Keratinocyte (primary cell): Measurements from ENCODE around the gene TTLL5. TPM values are rescaled to one million over a fixed set of nuclear protein-coding genes. Genes with fewer than 3 reads are reported as not detected.

Experiments
- DNase-seq: peaks from one replicate; pipeline ENCODE4 v3.0.0-alpha.2; 2011; ENCODE audit warnings: low read depth, missing footprints, low spot score
- FAIRE-seq: peaks from 2 replicates; lab custom pipeline; 2011; peaks lifted over from hg19 to GRCh38; lab: Jason Lieb, UNC
- H2AFZ ChIP-seq: 2 replicates; pipeline ENCODE4 v1.6.0; 2012; ENCODE audit warnings: low read length, control low read depth, inconsistent platforms; ENCODE audit not compliant: control insufficient read depth
- H3K27ac ChIP-seq: 2 replicates; pipeline ENCODE4 v1.5.1; 2011; ENCODE audit warnings: low read length; ENCODE audit not compliant: control insufficient read depth, insufficient read depth
- H3K27me3 ChIP-seq: 3 replicates; pipeline ENCODE4 v1.6.0; 2011; ENCODE audit warnings: low read length; ENCODE audit not compliant: control insufficient read depth, insufficient read depth; ENCODE audit errors: extremely low read depth
- H3K36me3 ChIP-seq, 2 experiments: 2 replicates in 1 of 2; 3 replicates in 1 of 2; pipeline ENCODE4 v1.5.1; 2011; ENCODE audit warnings: low read length in 2 of 2, mild to moderate bottlenecking in 1 of 2; ENCODE audit not compliant: control insufficient read depth in 2 of 2, insufficient read depth in 2 of 2; ENCODE audit errors: extremely low read depth in 1 of 2
- H3K4me1 ChIP-seq: 3 replicates; pipeline ENCODE4 v1.5.1; 2011; ENCODE audit warnings: low read length; ENCODE audit not compliant: control insufficient read depth, insufficient read depth; ENCODE audit errors: extremely low read depth
- H3K4me2 ChIP-seq: 3 replicates; pipeline ENCODE4 v1.6.0; 2011; ENCODE audit warnings: low read depth, low read length; ENCODE audit not compliant: control insufficient read depth, insufficient read depth; ENCODE audit errors: extremely low read depth
- H3K4me3 ChIP-seq, 3 experiments: fragments of 200-600 bp in 1 of 3; sonication (generic) in 1 of 3; 2 replicates in 2 of 3; 3 replicates in 1 of 3; pipeline ENCODE4 v1.5.1; 2011 to 2016; ENCODE audit warnings: low read length in 3 of 3, mild to moderate bottlenecking in 3 of 3, control low read depth in 2 of 3, inconsistent platforms in 1 of 3, low read depth in 1 of 3, mixed read lengths in 1 of 3, mixed run types in 1 of 3, moderate library complexity in 1 of 3; ENCODE audit not compliant: control insufficient read depth in 2 of 3, insufficient read depth in 2 of 3; ENCODE audit errors: extremely low read depth in 1 of 3
- H3K79me2 ChIP-seq: 2 replicates; pipeline ENCODE4 v1.6.0; 2012; ENCODE audit warnings: low read length; ENCODE audit not compliant: control insufficient read depth, insufficient read depth
- H3K9ac ChIP-seq: 3 replicates; pipeline ENCODE4 v1.6.0; 2011; ENCODE audit warnings: low read length; ENCODE audit not compliant: control insufficient read depth, insufficient read depth; ENCODE audit errors: extremely low read depth
- H3K9me1 ChIP-seq: 3 replicates; pipeline ENCODE4 v1.6.0; 2011; ENCODE audit warnings: low read length; ENCODE audit not compliant: control insufficient read depth, insufficient read depth; ENCODE audit errors: extremely low read depth
- H3K9me3 ChIP-seq: 2 replicates; pipeline ENCODE4 v1.5.1; 2012; ENCODE audit warnings: low read depth, low read length; ENCODE audit not compliant: control insufficient read depth
- H4K20me1 ChIP-seq: 3 replicates; pipeline ENCODE4 v1.6.0; 2011; ENCODE audit warnings: low read length; ENCODE audit not compliant: control insufficient read depth, insufficient read depth; ENCODE audit errors: extremely low read depth
- CTCF ChIP-seq, 3 experiments: IDR thresholded peaks in 1 of 3; conservative IDR thresholded peaks in 1 of 3; optimal IDR thresholded peaks in 1 of 3; 2 replicates in 2 of 3; 3 replicates in 1 of 3; pipeline versions ENCODE3 to v1.5.1; 2011; ENCODE audit warnings: low read length in 3 of 3, mild to moderate bottlenecking in 3 of 3, moderate library complexity in 2 of 3, control low read depth in 1 of 3, inconsistent platforms in 1 of 3; ENCODE audit not compliant: insufficient read depth in 2 of 3; ENCODE audit errors: extremely low read depth in 1 of 3
- EZH2 ChIP-seq: IDR thresholded peaks from one replicate; pipeline ENCODE4 v1.6.1; 2012; ENCODE audit warnings: inconsistent platforms, mild to moderate bottlenecking, low read length, moderate library complexity
- dilution Hi-C: fragments of 300-500 bp; cut with MboI; formaldehyde crosslinking; loops from one replicate; pipeline ENCODE4 v1.7.0; 2020; ENCODE audit warnings: low sequenced_read_pairs; ENCODE audit not compliant: extremely low pct_ligation_motif_present
- polyA plus RNA-seq, 5 experiments: library from polyadenylated mRNA; depleted of rRNA in 3 of 5; stranded (reverse) in 3 of 5; stranded (forward) in 1 of 5; unstranded in 1 of 5; fragments of >200 nt; gene quantifications; 1 replicate in 1 of 5; 2 replicates in 3 of 5; 3 replicates in 1 of 5; pipeline versions ENCODE4 v1.2.1 to v1.2.3, GENCODE V29; 2011 to 2012; ENCODE audit warnings: missing spikeins in 2 of 5, low read depth in 1 of 5, low replicate concordance in 1 of 5

TTLL5 gene
- polyA plus RNA-seq, 1 donor (not counting 4 experiments of a cell fraction or from before 2014, with no cell fraction given): 20.7 TPM

GRCh38 chr14:75979648-75980565 is 318.9 kb downstream of the TTLL5 start:
- no peak overlapping the region for H3K9ac ChIP-seq
- H4K20me1 ChIP-seq: no peaks in the 10 kb centered on the region
- no peak overlapping the region for H2AFZ ChIP-seq
- no peaks in the 10 kb centered on the region for H3K79me2 ChIP-seq
- H3K4me2 ChIP-seq: no peak overlapping the region
- no peak overlapping the region for H3K27ac ChIP-seq
- H3K4me1 ChIP-seq: peaks cover 14% of the 10 kb centered on the region
- H3K36me3 ChIP-seq: no peaks in the 10 kb centered on the region
- H3K27me3 ChIP-seq: no peaks in the 10 kb centered on the region
- dilution Hi-C loops: no loop called here
- TF ChIP-seq EZH2 (no peak), CTCF (optimal IDR thresholded peaks at IDR 0.05 in 1 of 3, IDR thresholded peaks at IDR 0.05 in 1 of 3, conservative IDR thresholded peaks at IDR 0.05 in 1 of 3; ENCODE audit: extremely low read depth in 1 of 3, insufficient read depth in 2 of 3, low read length in 3 of 3) (no peak)
- no peak for DNase-seq
- H3K9me3 ChIP-seq: no peaks in the 10 kb centered on the region
- FAIRE-seq: no peak
- H3K9me1 ChIP-seq: no peaks in the 10 kb centered on the region
- H3K4me3 ChIP-seq: no peak overlapping the region

GRCh38 chr14:75980856-75981255 is 319.8 kb downstream of the TTLL5 start:
- no peak for FAIRE-seq
- Histone ChIP-seq H3K27me3 (no peaks in the 10 kb centered on the region), H3K9me3 (no peaks in the 10 kb centered on the region), H3K9ac (peak overlapping the region; percentile 76), H2AFZ (no peak overlapping the region), H3K4me2 (peak overlapping the region; percentile 68), H3K27ac (no peak overlapping the region), H3K4me1 (peaks cover 17% of the 10 kb centered on the region), H3K4me3 (peak overlapping the region in 1 of 3 experiments; percentile 54), H4K20me1 (no peaks in the 10 kb centered on the region), H3K79me2 (no peaks in the 10 kb centered on the region), H3K36me3 (no peaks in the 10 kb centered on the region), H3K9me1 (no peaks in the 10 kb centered on the region)
- DNase-seq: no peak
- dilution Hi-C loops: no loop called here
- TF ChIP-seq CTCF (optimal IDR thresholded peaks at IDR 0.05 in 1 of 3, IDR thresholded peaks at IDR 0.05 in 1 of 3, conservative IDR thresholded peaks at IDR 0.05 in 1 of 3; ENCODE audit: extremely low read depth in 1 of 3, insufficient read depth in 2 of 3, low read length in 3 of 3) (no peak), EZH2 (no peak)
